HG03439 (cell line): Measurements from ENCODE around the gene TASP1.
"Not testable (repeated sequence)": the region's sequence is repeated elsewhere in the genome, so short reads cannot be mapped to it uniquely, and the experiment has no call there.

Experiments
- ATAC-seq: cut with Tn5 transposase; IDR thresholded peaks from one replicate; pipeline ENCODE4 v1.9.1; 2021; ENCODE audit warnings: mild to moderate bottlenecking, moderate library complexity; ENCODE audit not compliant: unreplicated experiment

TASP1 gene

DNA sequence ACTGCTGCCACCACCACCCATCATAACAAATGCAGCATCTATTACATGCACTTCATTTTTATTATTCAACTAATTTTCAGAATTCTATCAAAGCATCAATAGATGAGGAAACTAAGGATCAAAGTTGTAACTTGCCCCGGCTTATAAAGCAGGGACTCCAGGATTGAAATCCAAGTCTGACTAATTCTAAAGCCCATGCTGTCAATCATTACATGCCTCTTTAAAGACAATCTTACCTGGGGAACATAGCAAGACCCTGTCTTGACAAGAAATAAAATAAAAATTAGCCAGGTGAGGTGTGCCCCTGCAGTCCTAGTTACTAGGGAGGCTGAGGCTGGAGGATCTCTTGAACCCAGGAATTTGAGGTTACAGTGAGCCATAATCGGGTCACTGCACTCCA is 235.3 kb downstream of the TASP1 start:
- ATAC-seq: no peak

DNA sequence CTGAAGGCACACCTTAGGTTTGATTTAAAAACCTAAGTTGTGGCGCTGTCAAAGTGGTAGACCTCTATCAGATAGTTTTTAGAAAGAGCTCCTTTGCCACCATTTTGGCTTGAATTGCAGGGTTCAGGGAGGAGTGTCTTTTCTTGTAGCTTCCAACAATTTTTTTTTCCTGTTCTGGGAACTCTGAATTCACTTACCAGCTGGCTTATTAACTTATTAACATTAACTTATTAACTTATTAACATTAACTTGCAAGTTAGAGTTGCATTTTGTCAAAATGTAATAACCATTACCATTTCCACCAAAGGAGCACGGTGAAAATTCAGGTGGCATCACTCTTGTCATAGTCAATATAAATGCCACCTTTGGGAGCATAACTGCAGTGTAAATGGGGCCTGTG is 235.7 kb downstream of the TASP1 start:
- no peak for ATAC-seq

DNA sequence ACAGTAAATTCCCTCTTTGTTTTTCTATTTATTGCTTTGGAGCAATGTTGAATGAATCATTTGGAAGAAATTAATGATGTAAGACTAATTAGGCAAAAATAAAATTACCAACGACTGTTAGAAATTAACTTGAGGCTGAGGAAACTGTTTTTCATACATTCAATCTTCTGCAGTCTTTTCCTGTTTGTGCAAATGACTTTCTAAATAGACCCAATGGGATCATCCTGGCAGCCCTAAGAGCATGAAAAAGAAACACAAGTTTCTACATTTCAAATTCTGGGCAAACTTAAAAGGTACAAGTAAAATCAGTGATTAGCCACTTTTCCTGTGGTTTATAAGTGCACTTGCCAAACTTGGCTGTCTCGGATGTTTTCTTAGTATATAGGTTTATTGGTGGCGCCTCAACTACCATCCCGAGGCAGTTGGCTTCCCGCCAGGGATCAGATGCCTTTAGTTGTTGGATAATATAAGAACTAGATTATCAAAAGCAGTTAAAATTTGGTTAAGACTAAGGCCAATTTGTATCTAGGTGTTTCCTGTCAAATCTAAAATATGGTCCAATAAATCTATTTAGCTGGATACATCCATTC is 236.5 kb downstream of the TASP1 start:
- ATAC-seq: no peak

DNA sequence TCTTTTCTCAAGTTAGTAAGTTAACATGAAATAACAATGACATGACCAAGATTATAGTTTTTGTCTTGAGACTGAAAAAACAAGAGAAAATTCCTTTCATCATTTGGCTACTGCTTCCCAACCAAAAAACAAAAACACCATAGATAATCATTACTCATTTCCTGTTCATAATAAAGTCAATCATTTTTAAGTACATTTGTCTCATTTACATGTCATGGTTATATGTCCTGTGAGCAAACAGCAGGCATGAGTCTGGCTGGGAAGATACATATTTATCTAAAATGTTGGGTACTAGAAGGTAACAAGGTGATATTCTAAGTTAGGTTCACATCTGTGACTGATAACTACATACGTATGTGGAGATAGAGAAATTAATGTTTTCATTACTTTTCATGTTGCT is 237.1 kb downstream of the TASP1 start:
- ATAC-seq: no peak

DNA sequence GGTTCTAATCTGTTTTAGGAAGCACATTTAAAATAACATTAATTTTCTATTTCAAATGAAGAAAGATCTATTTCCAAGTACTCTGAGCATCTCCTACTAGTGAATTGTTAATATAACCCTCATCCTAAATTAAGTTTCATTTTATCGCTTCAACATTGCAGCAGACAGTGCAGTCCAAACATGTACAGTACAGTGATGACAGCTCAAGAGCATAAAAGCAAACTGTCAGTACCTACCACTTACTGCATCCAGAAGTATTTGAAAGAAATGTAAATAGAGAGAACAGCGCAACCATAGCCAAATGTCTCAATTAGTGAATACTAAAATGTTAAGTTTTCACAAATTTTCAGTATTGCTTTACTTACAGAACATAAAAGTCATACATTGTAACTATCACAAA is 238.3 kb downstream of the TASP1 start:
- no peak for ATAC-seq

DNA sequence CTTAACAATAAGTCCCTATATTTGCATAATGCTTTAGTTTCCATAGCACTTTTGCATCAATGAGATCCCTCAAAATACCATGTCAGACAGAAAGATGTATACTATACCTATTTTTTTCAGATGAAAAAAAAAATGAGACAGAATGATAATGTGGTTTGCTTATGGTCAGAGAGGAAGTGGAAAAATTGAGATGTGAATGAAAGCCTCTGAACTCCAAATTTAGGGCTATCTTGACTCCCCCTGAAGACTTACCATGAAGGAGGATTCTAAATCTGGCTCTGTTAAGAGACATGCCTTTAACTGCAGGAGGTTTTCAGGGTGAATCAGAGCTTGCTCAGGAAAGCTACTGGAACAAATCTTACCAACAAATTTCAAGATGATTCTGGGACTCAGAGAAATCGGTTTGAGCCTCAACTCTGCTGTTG is 241.4 kb downstream of the TASP1 start:
- no peak for ATAC-seq

DNA sequence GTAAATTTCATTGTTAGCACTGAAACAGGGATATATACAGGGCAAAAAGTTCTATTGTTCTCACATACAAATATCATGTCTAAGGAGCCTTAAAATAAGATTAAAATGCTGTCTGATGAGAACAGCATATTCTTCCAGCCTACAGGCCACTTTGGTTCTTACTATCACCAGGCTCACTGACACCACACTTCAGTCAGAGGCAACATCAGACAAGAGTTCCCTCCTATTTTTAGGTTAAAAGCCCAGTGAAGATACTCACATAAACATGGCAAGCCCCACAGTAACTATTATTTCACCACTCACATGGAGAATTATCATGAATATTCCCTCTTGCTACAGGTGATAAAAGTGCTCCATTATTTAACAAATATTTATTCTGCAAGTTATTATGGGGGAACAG is 241.9 kb downstream of the TASP1 start:
- no peak for ATAC-seq

DNA sequence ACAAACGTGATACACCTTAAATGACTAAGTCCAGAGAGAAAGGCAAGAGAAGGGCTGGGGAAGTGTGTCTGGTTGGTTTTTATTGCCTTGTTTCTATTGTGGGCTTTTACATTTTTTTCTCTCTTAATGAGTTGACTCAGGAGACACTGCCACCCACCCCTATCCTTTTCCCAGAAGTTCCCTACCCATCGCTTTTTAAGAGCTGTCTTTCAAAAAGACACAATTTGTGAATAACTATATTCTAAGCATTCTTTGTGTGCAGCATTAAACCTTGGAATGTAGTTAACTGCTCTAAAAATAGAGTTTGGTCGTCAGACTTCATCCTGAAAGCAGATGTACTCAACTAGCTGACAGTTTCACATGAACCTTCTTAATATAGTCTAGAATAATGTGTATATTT is 242.7 kb downstream of the TASP1 start:
- no peak for ATAC-seq

DNA sequence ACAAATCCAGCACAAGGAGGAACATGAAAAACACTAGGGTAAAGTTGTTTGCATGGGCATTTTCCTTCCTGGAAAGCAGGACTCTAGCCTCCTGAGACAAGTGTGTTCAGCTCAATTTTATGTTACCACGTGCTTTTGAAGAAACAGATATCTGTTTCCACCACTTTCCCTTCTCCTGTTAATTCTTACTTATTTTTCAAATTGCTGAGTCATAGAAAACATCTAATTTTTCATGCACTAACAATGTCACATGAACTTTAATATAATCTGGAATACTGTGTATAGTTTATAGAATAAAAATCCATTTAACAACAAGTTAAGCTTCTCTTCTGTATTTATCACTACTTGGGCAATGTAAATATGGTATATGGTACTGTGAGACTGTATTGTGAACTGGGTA is 243.5 kb downstream of the TASP1 start:
- ATAC-seq: no peak

DNA sequence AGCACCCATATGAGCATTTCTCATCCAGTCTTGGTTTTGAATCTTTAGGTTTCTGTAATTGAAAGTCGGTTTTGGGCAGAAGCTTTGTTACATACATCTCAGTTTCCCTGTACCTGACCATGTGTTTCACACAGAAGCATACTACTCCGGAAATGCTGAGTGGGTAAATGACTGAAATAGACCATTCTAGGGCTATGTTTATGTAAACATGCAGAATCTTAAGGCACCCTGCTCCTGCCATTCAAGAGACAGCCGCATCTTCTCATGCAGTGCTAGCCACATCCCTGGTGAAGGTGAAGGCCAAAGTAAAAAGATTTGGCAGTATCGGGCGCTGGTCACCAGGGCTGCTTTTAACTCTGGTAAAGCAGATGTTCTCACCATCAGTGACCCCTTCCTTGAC is 246.3 kb downstream of the TASP1 start:
- no peak for ATAC-seq

DNA sequence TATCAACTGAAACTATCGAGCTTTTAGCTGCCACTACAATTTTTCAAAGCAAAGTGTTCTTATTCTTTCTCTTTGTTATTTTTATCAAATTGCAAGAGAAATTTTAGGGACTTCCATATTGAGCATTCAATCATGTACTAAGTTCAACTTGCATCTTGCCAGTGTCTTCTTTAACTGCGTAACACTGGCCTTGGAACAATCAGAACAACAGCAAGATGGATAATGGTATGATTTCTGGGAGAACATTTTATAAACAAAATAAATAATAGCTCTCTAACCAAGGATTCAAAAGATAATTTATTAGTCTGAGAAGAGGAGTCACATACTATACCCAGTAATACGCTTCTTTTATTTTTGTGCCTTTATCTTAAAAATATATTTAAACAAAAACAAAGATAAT is 249.6 kb downstream of the TASP1 start:
- no peak for ATAC-seq

DNA sequence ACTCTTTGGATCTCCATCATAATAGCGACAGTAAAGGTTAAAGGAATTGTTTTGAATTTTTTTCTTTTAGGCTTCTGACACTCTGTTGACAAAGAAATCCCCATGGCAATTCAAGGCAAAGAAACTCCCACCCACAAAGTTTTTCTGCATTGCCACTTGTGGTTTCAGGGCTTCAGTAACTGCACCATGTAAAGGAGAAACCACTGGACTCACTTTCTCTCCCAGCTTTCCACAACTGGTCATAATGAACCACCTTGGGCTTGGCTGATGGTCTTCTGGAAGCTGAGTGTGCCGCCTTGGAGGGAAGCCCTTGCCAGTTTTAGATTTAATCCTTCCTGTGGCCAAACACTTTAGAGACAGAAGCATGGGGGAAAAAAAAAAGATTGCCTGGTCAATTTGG is 254.6 kb downstream of the TASP1 start:
- no peak for ATAC-seq

DNA sequence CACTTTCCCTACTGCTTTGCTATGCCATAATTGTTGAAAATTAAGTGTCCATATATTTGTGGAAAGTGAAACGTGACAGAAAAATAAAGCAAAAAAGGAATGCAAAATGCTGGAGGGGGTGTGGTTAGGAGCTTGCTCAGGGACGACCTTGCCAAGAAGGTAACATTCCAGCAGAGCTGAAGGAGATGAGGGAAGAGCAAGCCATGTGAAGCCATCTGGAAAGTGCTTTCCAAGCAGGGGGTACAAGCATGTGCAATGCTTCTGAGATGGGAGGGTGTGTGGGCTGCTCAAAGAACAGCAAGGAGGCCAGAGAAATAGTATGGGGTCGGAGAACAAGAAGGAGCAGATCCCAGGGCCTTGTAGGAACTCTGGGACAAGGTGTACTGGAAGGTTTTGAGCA is 255.9 kb downstream of the TASP1 start:
- ATAC-seq: no peak

DNA sequence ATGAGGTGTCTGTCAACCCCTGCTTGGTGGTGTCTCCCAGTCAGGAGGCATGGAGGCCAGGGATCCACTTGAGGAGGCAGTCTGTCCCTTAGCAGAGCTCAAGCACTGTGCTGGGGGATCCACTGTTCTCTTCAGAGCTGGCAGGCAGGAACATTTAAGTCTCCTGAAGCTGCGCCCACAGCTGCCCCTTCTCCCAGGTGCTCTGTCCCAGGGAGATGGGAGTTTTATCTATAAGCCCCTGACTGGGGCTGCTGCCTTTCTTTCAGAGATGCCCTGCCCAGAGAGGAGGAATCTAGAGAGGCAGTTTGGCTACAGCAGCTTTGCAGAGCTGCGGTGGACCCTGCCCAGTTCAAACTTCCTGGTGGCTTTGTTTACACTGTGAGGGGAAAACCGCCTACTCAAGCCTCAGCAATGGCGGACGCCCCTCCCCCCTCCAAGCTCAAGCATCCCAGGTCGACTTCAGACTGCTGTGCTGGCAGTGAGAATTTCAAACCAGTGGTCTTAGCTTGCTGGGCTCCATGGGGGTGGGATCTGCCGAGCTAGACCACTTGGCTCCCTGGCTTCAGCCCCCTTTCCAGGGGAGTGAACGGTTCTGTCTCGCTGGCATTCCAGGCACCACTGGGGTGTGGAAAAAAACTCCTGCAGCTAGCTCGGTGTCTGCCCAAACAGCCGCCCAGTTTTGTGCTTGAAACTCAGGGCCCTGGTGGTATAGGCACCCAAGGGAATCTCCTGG is 258.1 kb downstream of the TASP1 start:
- not testable (repeated sequence) for ATAC-seq

DNA sequence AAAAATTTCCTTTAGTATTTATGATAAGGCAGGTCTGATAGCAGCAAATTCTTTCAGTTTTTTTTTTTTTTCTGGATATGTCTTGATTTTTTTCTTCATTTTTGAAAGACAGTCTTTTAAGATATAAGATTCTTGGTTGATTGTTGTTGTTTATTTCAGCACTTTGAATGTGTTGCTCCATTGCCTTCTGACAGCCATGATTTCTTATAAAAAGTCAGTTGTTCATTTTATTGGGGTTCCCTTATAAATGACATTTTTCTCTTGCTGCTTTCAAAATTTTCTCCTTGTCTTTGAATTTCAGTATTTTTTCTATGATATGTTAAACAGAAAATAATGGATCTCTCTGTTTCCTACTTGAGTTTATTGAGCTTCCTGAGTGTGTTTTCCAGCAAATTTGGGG is 265.3 kb downstream of the TASP1 start:
- ATAC-seq: no peak

DNA sequence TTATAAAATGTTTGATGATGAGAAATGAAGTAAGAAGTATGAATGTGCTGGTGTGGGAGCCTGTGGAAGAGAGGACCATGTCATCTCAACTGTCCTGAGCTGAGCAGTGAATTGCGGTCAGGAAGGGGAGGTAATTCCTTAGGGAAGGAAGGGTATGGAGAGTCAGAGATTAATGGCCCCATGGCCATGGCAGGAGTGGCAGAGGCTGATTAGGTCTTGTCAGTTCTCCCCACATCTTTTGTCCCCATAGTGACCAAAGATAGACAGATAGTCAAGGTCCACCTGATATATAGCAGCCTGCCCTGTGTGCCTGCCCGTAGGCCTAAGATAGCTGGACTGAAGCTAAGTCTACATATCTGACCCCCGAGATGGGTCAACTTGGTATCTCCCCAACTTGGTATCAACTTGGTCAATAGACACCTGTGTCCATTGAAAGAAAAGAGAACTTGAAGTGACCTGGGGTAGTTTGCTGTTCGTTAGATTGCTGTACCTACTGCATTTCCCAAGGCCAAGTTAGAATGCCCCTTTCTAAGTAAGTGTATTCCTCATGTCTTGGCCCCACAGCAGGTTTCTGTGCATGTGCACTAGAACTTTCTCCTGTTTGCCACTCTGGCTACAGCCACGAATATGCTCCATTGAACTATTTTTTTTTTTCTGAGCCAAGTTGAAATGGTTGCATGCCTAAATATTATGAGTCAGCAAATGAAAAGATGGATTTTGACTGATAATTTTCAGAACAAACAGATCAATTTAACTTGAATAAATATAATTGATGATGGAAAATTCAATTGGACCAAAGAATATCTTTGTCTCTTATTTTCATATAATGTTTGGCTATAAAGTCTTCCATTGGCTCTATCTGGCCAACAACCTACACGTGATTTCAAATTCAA is 274.2 kb downstream of the TASP1 start:
- ATAC-seq: no peak

DNA sequence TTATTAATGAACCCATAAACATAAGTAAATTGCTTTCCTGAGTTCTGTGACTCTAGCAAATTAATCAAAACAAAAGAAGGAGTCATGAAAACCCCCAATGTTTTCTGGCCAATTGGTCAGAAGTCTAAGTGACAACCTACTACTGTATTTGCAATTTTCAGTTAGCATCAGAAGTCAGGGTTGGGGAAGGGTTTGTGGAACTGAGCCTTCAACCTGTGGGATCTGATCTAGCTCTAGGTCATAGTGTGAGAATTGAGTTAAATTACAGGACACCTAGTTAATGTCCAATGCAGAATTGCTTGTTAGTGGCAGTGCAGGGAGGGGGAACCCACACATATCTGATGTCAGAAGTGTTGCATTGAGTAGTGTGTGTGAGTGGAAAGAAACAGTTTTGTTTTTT is 275.3 kb downstream of the TASP1 start:
- no peak for ATAC-seq

DNA sequence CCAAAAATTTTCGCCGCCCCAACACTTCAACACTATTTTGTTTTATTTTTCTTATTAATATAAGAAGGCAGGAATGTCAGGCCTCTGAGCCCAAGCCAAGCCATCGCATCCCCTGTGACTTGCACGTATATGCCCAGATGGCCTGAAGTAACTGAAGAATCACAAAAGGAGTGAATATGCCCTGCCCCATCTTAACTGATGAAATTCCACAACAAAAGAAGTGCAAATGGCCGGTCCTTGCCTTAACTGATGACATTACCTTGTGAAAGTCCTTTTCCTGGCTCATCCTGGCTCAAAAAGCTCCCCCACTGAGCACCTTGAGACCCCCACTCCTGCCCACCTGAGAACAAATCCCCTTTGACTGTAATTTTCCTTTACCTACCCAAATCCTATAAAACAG is 276.6 kb downstream of the TASP1 start:
- not testable (repeated sequence) for ATAC-seq

DNA sequence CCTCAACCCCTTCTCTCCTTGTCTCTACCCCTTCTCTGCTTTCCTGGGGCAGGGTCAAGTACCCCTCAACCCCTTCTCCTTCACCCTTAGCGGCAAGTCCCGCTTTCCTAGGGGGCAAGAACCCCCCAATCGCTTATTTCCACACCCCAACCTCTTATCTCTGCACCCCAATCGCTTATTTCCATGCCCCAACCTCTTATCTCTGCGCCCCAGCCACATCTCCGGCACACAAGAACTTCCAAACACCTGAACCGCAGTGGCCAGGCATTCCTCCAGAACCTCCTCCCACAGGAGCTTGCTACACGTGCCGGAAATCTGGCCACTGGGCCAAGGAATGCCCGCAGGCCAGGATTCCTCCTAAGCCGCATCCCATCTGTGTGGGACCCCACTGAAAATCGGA is 279.8 kb downstream of the TASP1 start:
- not testable (repeated sequence) for ATAC-seq

DNA sequence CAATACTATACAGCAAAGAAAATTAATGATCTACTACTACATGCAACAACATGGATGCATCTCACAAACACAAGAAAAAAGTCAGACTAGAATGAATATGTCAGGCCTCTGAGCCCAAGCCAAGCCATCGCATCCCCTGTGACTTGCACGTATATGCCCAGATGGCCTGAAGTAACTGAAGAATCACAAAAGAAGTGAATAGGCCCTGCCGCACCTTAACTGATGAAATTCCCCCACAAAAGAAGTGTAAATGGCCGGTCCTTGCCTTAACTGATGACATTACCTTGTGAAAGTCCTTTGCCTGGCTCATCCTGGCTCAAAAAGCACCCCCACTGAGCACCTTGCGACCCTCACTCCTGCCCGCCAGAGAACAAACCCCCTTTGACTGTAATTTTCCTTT is 280.9 kb downstream of the TASP1 start:
- not testable (repeated sequence) for ATAC-seq

DNA sequence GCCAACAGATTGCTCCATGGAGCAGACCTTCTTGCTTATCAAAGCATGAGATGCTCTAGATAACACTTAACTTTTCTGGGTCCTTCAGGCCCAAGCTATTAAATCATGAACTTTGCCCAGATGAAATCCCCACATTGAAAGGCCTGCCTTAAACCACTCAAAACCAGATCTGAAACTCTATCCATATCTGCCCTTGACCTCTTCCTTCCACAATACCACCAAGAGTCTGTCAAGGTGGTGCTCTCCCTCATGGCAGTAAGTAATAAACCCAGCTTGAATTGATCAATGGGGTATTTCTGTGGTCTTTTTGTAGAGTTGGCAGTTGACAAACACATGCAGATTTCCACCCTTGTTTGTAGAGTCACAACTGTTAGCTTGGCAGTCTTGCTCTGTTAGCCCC is 282.1 kb downstream of the TASP1 start:
- ATAC-seq: no peak

DNA sequence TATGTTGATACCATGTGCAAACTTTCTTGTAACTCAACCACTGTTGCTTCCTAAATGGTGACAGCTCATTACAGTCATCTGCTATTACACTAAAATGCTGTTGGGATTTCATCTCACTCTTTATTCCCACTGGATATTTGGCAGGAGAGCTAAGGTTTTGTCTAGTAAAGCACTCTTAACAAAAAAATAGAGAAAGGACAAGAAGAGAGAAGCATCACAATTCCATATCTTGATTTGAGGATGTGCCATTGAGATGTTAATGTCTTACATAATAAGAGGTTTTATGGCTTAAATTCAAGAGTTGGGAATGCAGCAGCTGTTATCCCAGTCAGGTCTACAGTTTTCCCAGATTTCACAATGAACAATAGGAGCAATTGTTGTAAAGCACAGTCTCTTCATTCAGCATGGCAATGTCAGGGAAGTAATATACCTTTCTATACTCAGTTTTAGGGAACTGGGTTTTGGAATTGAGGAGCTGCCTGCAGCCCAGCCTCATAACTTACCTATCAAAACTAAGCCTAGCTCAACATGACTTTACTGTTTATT is 282.7 kb downstream of the TASP1 start:
- no peak for ATAC-seq
